Spinal cord (tissue), 4 donors: ENCODE measurements around the gene ANKS1A. TPM values are rescaled to one million over a fixed set of nuclear protein-coding genes. Genes with fewer than 3 reads are reported as not detected.

ENCODE experiments used
- polyA plus RNA-seq, 2 donors: library from polyadenylated mRNA; unstranded; fragments of 120-200 nt; gene quantifications; one replicate each; pipeline ENCODE4 v1.2.1, GENCODE V29; 2013; ENCODE audit not compliant: insufficient read length in 2 of 2
- small RNA-seq: library from RNA; depleted of rRNA; stranded (forward); fragments of <200 nt; gene quantifications from one replicate; pipeline ENCODE3, GENCODE V24; 2014; ENCODE audit warnings: low replicate concordance
- total RNA-seq, 2 donors: library from RNA; depleted of rRNA in 1 of 2; stranded (reverse); fragments of 120-200 nt in 1 of 2; fragments of >200 nt in 1 of 2; gene quantifications; one replicate each; pipeline versions ENCODE4 v1.2.3 to v1.2.4, GENCODE V29; 2013 to 2014

ANKS1A gene
- total and polyA plus RNA-seq, 4 donors, result 31.1 to 53.6 (median 42.4) TPM

Small RNA genes lying within 50 kb of the gene (small RNA-seq; reads per million reads assigned to genes)
- not detected for gene AL138721.1

Other genes with a start within 250 kb of the ANKS1A start
- gene ILRUN, start 192.5 kb upstream of the ANKS1A start, total RNA-seq, result 10 to 100 TPM; 29.6 to 34.4 TPM
- gene ILRUN, start 192.5 kb upstream of the ANKS1A start, polyA plus RNA-seq, result 10 to 100 TPM; 37.1 to 38.0 TPM
- gene SNRPC, start 131.8 kb upstream of the ANKS1A start, total RNA-seq, result 10 to 100 TPM; 24.0 to 84.6 TPM
- gene SNRPC, start 131.8 kb upstream of the ANKS1A start, polyA plus RNA-seq, result 100 to 1,000 TPM; 118 to 123 TPM
- gene BLTP3A, start 97.2 kb upstream of the ANKS1A start, total RNA-seq, result 10 to 100 TPM; 12.1 to 14.0 TPM
- gene BLTP3A, start 97.2 kb upstream of the ANKS1A start, polyA plus RNA-seq, result 10 to 100 TPM; 12.2 TPM
- gene TAF11, start 1.2 kb upstream of the ANKS1A start, total RNA-seq, result 10 to 100 TPM; 26.4 to 43.2 TPM
- gene TAF11, start 1.2 kb upstream of the ANKS1A start, polyA plus RNA-seq, result 10 to 100 TPM; 49.2 to 49.3 TPM